GM12878 (cell line): ENCODE data around the gene ATG9A. TPM values are rescaled to one million over a fixed set of nuclear protein-coding genes. Genes with fewer than 3 reads are reported as not detected.

ENCODE experiments used
- BACH1 ChIP-seq: fragments of 450-650 bp; IDR thresholded peaks from 2 replicates; pipeline ENCODE4 v1.6.1; 2017; ENCODE audit warnings: mild to moderate bottlenecking, borderline replicate concordance
- BHLHE40 ChIP-seq, 2 experiments: fragments of 450-650 bp in 1 of 2; IDR thresholded peaks; 2 replicates each; pipeline ENCODE4 v1.6.1; 2011 to 2017; ENCODE audit warnings: low read depth in 2 of 2, borderline replicate concordance in 1 of 2, improper control_type of control experiment in 1 of 2, low read length in 1 of 2, mild to moderate bottlenecking in 1 of 2
- CBFB ChIP-seq: IDR thresholded peaks from 2 replicates; pipeline ENCODE4 v1.6.1; 2016; ENCODE audit warnings: antibody characterized with exemption, low read depth
- E4F1 ChIP-seq: fragments of 450-650 bp; IDR thresholded peaks from 2 replicates; pipeline ENCODE4 v1.6.1; 2018; ENCODE audit warnings: borderline replicate concordance, mild to moderate bottlenecking; ENCODE audit not compliant: partially characterized antibody
- EED ChIP-seq: sonication (generic); IDR thresholded peaks from 2 replicates; pipeline ENCODE4 v1.6.1; 2016; ENCODE audit warnings: antibody characterized with exemption, low read depth
- ELK1 ChIP-seq: IDR thresholded peaks from 2 replicates; pipeline ENCODE4 v1.6.1; 2012; ENCODE audit warnings: low read depth, low read length, improper control_type of control experiment
- EP300 ChIP-seq, 2 experiments: fragments of 150-350 bp in 1 of 2; IDR thresholded peaks; 2 replicates each; pipeline ENCODE4 v1.6.1; 2011 to 2012; ENCODE audit warnings: low read depth in 2 of 2, low read length in 2 of 2, borderline replicate concordance in 1 of 2, improper control_type of control experiment in 1 of 2, inconsistent platforms in 1 of 2; ENCODE audit not compliant: control insufficient read depth in 1 of 2
- IKZF1 ChIP-seq: fragments of 450-650 bp; conservative IDR thresholded peaks from 2 replicates; pipeline ENCODE4 v1.6.1; 2017; ENCODE audit warnings: antibody characterized with exemption, mild to moderate bottlenecking
- IRF4 ChIP-seq: IDR thresholded peaks from 2 replicates; pipeline ENCODE4 v1.6.1; 2011; ENCODE audit warnings: low read depth, low read length
- NRF1 ChIP-seq: conservative IDR thresholded peaks from 2 replicates; pipeline ENCODE4 v1.6.1; 2011; ENCODE audit warnings: mild to moderate bottlenecking, low read depth, low read length, improper control_type of control experiment
- RELA ChIP-seq: fragments of 450-650 bp; IDR thresholded peaks from 2 replicates; pipeline ENCODE4 v1.8.0; 2014; ENCODE audit warnings: borderline replicate concordance; ENCODE audit not compliant: partially characterized antibody
- RELB ChIP-seq: fragments of 450-650 bp; IDR thresholded peaks from 2 replicates; pipeline ENCODE4 v1.6.1; 2017; ENCODE audit warnings: low read depth, mild to moderate bottlenecking, moderate library complexity
- SPI1 ChIP-seq: IDR thresholded peaks from 2 replicates; pipeline ENCODE4 v1.6.1; 2011; ENCODE audit warnings: low read depth, mild to moderate bottlenecking, low read length, moderate library complexity, borderline replicate concordance; ENCODE audit not compliant: insufficient read depth
- TBL1XR1 ChIP-seq: IDR thresholded peaks from 2 replicates; pipeline ENCODE4 v1.6.1; 2012; ENCODE audit warnings: low read depth, low read length, improper control_type of control experiment
- YBX1 ChIP-seq: fragments of 450-650 bp; IDR thresholded peaks from 2 replicates; pipeline ENCODE4 v1.6.1; 2016; ENCODE audit warnings: antibody characterized with exemption
- polyA plus RNA-seq, 11 experiments: library from polyadenylated mRNA; depleted of rRNA in 4 of 11; unstranded in 6 of 11; stranded (reverse) in 5 of 11; fragments of >200 nt; fragmentation: Nextera tagmentation in 4 of 11; fragmentation: Illumina TruSeq in 1 of 11; extraction: Ambion mirVana in 4 of 11; extraction: Trizol in 1 of 11; gene quantifications; 1 replicate in 1 of 11; 2 replicates in 10 of 11; pipeline versions ENCODE4 v1.2.1 to v1.2.3, GENCODE V29; 2011 to 2016; ENCODE audit warnings: inconsistent platforms in 2 of 11, missing spikeins in 2 of 11, low read depth in 1 of 11
- total RNA-seq, 4 experiments: library from RNA; depleted of rRNA in 3 of 4; stranded (reverse); fragments of >200 nt in 3 of 4; fragmentation: Illumina TruSeq in 1 of 4; extraction: Trizol in 1 of 4; gene quantifications; 2 replicates each; pipeline versions ENCODE4 v1.2.1 to v1.2.3, GENCODE V29; 2013 to 2021
- TF ChIP-seq, protein P1 (sequence below): IDR thresholded peaks from 2 replicates; pipeline ENCODE4 v1.6.1; 2011; ENCODE audit warnings: low read depth, mild to moderate bottlenecking, low read length, moderate library complexity, borderline replicate concordance; ENCODE audit errors: extremely low read depth
- TF ChIP-seq, protein P2 (sequence below): fragments of 450-650 bp; IDR thresholded peaks from 2 replicates; pipeline ENCODE4 v1.6.1; 2016; ENCODE audit warnings: mild to moderate bottlenecking
- TF ChIP-seq, protein P3 (sequence below): fragments of 450-650 bp; conservative IDR thresholded peaks from 2 replicates; pipeline ENCODE4 v1.6.1; 2017; ENCODE audit warnings: mild to moderate bottlenecking, moderate library complexity

The ATG9A gene
- total and polyA plus RNA-seq, 10 of the 15 experiments (the other 5 are each of a cell fraction or from before 2014, with no cell fraction given): 0.16 to 37.5 (median 14.6) TPM; not detected in 1

DNA sequence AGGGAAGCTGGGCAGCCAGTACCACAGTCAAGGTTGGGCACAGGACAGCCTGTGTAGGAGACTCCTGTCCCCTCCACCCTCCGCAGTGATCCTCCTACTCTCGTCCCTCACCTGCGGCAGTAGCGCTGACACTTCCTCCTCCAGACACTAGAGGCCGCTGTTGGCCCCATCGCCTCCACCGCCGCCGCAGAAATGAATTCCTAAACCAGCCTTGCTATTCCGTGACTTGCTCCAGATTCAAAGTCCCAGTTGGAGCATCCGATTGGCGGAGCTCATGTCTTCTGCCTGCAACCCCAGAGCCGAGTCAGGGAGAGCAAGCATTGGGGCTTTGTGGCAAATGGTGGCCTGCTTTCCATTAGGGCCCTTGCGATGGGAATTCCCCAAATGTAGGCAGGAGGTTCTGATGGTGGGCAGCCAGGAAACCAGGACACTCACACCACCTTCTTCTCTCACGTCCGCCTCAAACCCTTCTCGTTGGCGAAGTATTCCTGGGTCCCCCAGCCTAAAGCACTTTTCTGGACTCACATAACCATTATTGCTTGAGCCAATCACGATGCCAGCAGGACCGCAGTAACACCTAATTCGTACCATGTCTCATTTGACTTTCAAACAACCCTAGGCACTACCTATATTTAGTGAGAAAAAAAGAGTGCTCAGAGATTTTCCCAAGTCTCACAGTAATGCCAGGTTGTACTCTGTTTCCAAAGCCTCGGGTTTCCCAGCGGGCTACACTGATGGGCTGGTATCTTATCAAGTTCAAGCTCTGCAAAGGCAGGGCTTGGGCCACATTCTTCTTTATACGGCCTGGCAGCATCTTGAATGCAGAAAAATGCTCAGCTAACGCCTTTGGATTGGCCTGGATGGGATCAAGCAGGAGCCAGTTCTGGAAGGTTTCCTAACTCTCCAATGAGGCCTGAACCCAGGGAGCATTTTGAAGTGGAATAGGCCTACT is 48.5 kb upstream of the ATG9A start (continued):
- TF ChIP-seq EP300 (IDR thresholded peaks at IDR 0.05; ENCODE audit: borderline replicate concordance in 1 of 2, control insufficient read depth in 1 of 2, low read depth in 2 of 2, low read length in 2 of 2) (peak in 1 of 2 experiments; percentile 46; a peak in 1 of 4 replicates), BACH1 (peak; percentile 8; the same call in 1 of the 2 replicates), IKZF1 (peak; percentile 89), TBL1XR1 (no peak), CBFB (0 out of 2 replicates have a peak, but pooled peaks have one; percentile 36), E4F1 (no peak), YBX1 (no peak), NRF1 (no peak), RELB (peak; percentile 89), ELK1 (no peak), BHLHE40 (IDR thresholded peaks at IDR 0.05; ENCODE audit: borderline replicate concordance in 1 of 2, low read depth in 2 of 2, low read length in 1 of 2) (peak; percentile 50 to 59; a peak in 3 of 4 replicates), EED (peak; percentile 84), RELA (peak; percentile 91), IRF4 (no peak; the same call in 1 of the 2 replicates), SPI1 (peak; percentile 38; the same call in 1 of the 2 replicates)
- TF ChIP-seq, protein P1, sequence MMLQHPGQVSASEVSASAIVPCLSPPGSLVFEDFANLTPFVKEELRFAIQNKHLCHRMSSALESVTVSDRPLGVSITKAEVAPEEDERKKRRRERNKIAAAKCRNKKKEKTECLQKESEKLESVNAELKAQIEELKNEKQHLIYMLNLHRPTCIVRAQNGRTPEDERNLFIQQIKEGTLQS: no peak
- TF ChIP-seq, protein P2, sequence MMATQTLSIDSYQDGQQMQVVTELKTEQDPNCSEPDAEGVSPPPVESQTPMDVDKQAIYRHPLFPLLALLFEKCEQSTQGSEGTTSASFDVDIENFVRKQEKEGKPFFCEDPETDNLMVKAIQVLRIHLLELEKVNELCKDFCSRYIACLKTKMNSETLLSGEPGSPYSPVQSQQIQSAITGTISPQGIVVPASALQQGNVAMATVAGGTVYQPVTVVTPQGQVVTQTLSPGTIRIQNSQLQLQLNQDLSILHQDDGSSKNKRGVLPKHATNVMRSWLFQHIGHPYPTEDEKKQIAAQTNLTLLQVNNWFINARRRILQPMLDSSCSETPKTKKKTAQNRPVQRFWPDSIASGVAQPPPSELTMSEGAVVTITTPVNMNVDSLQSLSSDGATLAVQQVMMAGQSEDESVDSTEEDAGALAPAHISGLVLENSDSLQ: no peak; the same call in 1 of the 2 replicates
- TF ChIP-seq, protein P3, sequence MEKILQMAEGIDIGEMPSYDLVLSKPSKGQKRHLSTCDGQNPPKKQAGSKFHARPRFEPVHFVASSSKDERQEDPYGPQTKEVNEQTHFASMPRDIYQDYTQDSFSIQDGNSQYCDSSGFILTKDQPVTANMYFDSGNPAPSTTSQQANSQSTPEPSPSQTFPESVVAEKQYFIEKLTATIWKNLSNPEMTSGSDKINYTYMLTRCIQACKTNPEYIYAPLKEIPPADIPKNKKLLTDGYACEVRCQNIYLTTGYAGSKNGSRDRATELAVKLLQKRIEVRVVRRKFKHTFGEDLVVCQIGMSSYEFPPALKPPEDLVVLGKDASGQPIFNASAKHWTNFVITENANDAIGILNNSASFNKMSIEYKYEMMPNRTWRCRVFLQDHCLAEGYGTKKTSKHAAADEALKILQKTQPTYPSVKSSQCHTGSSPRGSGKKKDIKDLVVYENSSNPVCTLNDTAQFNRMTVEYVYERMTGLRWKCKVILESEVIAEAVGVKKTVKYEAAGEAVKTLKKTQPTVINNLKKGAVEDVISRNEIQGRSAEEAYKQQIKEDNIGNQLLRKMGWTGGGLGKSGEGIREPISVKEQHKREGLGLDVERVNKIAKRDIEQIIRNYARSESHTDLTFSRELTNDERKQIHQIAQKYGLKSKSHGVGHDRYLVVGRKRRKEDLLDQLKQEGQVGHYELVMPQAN: peak; percentile 36; the same call in 1 of the 2 replicates
